GM12878 (cell line): ENCODE measurements around the gene ARHGEF33.

Experiments used
- BCL3 ChIP-seq: IDR thresholded peaks from 2 replicates; pipeline ENCODE4 v1.6.1; 2011; ENCODE audit warnings: borderline replicate concordance, low read depth, mild to moderate bottlenecking, moderate library complexity, low read length; ENCODE audit not compliant: insufficient read depth, poor library complexity, severe bottlenecking
- CTCF ChIP-seq, 3 experiments: IDR thresholded peaks in 2 of 3; conservative IDR thresholded peaks in 1 of 3; 2 replicates each; pipeline ENCODE4 v1.5.1; 2011; ENCODE audit warnings: low read depth in 3 of 3, low read length in 3 of 3, mild to moderate bottlenecking in 3 of 3, control low read depth in 2 of 3, moderate library complexity in 2 of 3, inconsistent platforms in 1 of 3, mixed read lengths in 1 of 3; ENCODE audit not compliant: control insufficient read depth in 2 of 3, insufficient read depth in 1 of 3; ENCODE audit errors: extremely low read depth in 1 of 3
- EP300 ChIP-seq, 2 experiments: fragments of 150-350 bp in 1 of 2; IDR thresholded peaks; 2 replicates each; pipeline ENCODE4 v1.6.1; 2011 to 2012; ENCODE audit warnings: low read depth in 2 of 2, low read length in 2 of 2, borderline replicate concordance in 1 of 2, improper control_type of control experiment in 1 of 2, inconsistent platforms in 1 of 2; ENCODE audit not compliant: control insufficient read depth in 1 of 2
- NKRF ChIP-seq: fragments of 450-650 bp; conservative IDR thresholded peaks from 2 replicates; pipeline ENCODE4 v1.6.1; 2017; ENCODE audit warnings: mild to moderate bottlenecking, moderate library complexity
- PAX5 ChIP-seq: IDR thresholded peaks from 2 replicates; pipeline ENCODE4 v1.6.1; 2011; ENCODE audit warnings: low read depth, low read length, borderline replicate concordance
- POLR2A ChIP-seq: IDR thresholded peaks from 2 replicates; pipeline ENCODE4 v1.6.1; 2011; ENCODE audit warnings: low read depth, mild to moderate bottlenecking, low read length
- RFX5 ChIP-seq: IDR thresholded peaks from 2 replicates; pipeline ENCODE4 v1.6.1; 2011; ENCODE audit warnings: low read depth, low read length, improper control_type of control experiment
- SIN3A ChIP-seq: IDR thresholded peaks from 2 replicates; pipeline ENCODE4 v1.6.1; 2012; ENCODE audit warnings: low read depth, low read length, improper control_type of control experiment
- SIX5 ChIP-seq: IDR thresholded peaks from 2 replicates; pipeline ENCODE4 v1.6.1; 2011; ENCODE audit warnings: mild to moderate bottlenecking, low read depth, low read length, moderate library complexity; ENCODE audit not compliant: severe bottlenecking
- SREBF2 ChIP-seq: IDR thresholded peaks from 2 replicates; pipeline ENCODE4 v1.6.1; 2012; ENCODE audit warnings: mild to moderate bottlenecking, low read length
- SUZ12 ChIP-seq: fragments of 200-600 bp; sonication (generic); IDR thresholded peaks from one replicate; pipeline ENCODE4 v1.6.1; 2018; ENCODE audit warnings: antibody characterized with exemption, mild to moderate bottlenecking; ENCODE audit not compliant: unreplicated experiment
- TCF7 ChIP-seq: IDR thresholded peaks from 2 replicates; pipeline ENCODE4 v1.6.1; 2014; ENCODE audit warnings: antibody characterized with exemption, borderline replicate concordance
- WRNIP1 ChIP-seq: IDR thresholded peaks from 2 replicates; pipeline ENCODE4 v1.6.1; 2011; ENCODE audit warnings: low read depth, low read length, improper control_type of control experiment, borderline replicate concordance
- YY1 ChIP-seq: IDR thresholded peaks from 2 replicates; pipeline ENCODE4 v1.6.1; 2011; ENCODE audit warnings: low read depth, mild to moderate bottlenecking, low read length

GRCh38 chr2:39017334-39017733 is 127.7 kb downstream of the ARHGEF33 start:
- TF ChIP-seq SIX5: no peak
- TF ChIP-seq POLR2A: no peak
- no peak for TF ChIP-seq SREBF2
- TF ChIP-seq CTCF (IDR thresholded peaks at IDR 0.05 in 2 of 3, conservative IDR thresholded peaks at IDR 0.05 in 1 of 3; ENCODE audit: control insufficient read depth in 2 of 3, extremely low read depth in 1 of 3, insufficient read depth in 1 of 3, low read depth in 3 of 3, low read length in 3 of 3): no peak
- TF ChIP-seq SIN3A: no peak
- TF ChIP-seq BCL3: no peak
- TF ChIP-seq SUZ12: no peak
- TF ChIP-seq EP300 (IDR thresholded peaks at IDR 0.05; ENCODE audit: borderline replicate concordance in 1 of 2, control insufficient read depth in 1 of 2, low read depth in 2 of 2, low read length in 2 of 2): no peak
- TF ChIP-seq NKRF: no peak
- no peak for TF ChIP-seq PAX5
- no peak for TF ChIP-seq TCF7
- no peak for TF ChIP-seq RFX5
- no peak for TF ChIP-seq YY1
- TF ChIP-seq WRNIP1: no peak
